Kidney epithelial cell (primary cell): Measurements from ENCODE around the gene CD7. TPM values are rescaled to one million over a fixed set of nuclear protein-coding genes. Genes with fewer than 3 reads are reported as not detected.

Experiments used
- DNase-seq: peaks from one replicate; pipeline ENCODE4 v3.0.0-alpha.2; 2010; ENCODE audit warnings: low read depth
- H3K27me3 ChIP-seq: 2 replicates; pipeline ENCODE4 v1.6.0; 2011; ENCODE audit warnings: low read length; ENCODE audit not compliant: control insufficient read depth, insufficient read depth
- H3K36me3 ChIP-seq: 2 replicates; pipeline ENCODE4 v1.5.1; 2011; ENCODE audit warnings: low read length; ENCODE audit not compliant: control insufficient read depth, insufficient read depth
- H3K4me3 ChIP-seq: 2 replicates; pipeline ENCODE4 v1.5.1; 2011; ENCODE audit warnings: low read depth, mild to moderate bottlenecking, control low read depth, low read length
- total RNA-seq: library from RNA; depleted of rRNA; stranded (reverse); fragments of >200 nt; gene quantifications from 2 replicates; pipeline ENCODE4 v1.2.3, GENCODE V29; 2015
- TF ChIP-seq, protein P1 (sequence below): IDR thresholded peaks from 2 replicates; pipeline ENCODE4 v1.5.1; 2011; ENCODE audit warnings: mild to moderate bottlenecking, moderate library complexity, low read length, control low read depth, inconsistent platforms; ENCODE audit not compliant: insufficient read depth, poor library complexity, severe bottlenecking

CD7 gene
- total RNA-seq, 1 donor from 2014 or later = not detected

GRCh38 chr17:82283208-82283749 lies 34.1 kb downstream of the CD7 start:
- Histone ChIP-seq H3K27me3 (no peaks in the 10 kb centered on the region), H3K36me3 (no peaks in the 10 kb centered on the region), H3K4me3 (no peak overlapping the region)
- no peak for DNase-seq
- TF ChIP-seq, protein P1, sequence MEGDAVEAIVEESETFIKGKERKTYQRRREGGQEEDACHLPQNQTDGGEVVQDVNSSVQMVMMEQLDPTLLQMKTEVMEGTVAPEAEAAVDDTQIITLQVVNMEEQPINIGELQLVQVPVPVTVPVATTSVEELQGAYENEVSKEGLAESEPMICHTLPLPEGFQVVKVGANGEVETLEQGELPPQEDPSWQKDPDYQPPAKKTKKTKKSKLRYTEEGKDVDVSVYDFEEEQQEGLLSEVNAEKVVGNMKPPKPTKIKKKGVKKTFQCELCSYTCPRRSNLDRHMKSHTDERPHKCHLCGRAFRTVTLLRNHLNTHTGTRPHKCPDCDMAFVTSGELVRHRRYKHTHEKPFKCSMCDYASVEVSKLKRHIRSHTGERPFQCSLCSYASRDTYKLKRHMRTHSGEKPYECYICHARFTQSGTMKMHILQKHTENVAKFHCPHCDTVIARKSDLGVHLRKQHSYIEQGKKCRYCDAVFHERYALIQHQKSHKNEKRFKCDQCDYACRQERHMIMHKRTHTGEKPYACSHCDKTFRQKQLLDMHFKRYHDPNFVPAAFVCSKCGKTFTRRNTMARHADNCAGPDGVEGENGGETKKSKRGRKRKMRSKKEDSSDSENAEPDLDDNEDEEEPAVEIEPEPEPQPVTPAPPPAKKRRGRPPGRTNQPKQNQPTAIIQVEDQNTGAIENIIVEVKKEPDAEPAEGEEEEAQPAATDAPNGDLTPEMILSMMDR = no peak

DNA sequence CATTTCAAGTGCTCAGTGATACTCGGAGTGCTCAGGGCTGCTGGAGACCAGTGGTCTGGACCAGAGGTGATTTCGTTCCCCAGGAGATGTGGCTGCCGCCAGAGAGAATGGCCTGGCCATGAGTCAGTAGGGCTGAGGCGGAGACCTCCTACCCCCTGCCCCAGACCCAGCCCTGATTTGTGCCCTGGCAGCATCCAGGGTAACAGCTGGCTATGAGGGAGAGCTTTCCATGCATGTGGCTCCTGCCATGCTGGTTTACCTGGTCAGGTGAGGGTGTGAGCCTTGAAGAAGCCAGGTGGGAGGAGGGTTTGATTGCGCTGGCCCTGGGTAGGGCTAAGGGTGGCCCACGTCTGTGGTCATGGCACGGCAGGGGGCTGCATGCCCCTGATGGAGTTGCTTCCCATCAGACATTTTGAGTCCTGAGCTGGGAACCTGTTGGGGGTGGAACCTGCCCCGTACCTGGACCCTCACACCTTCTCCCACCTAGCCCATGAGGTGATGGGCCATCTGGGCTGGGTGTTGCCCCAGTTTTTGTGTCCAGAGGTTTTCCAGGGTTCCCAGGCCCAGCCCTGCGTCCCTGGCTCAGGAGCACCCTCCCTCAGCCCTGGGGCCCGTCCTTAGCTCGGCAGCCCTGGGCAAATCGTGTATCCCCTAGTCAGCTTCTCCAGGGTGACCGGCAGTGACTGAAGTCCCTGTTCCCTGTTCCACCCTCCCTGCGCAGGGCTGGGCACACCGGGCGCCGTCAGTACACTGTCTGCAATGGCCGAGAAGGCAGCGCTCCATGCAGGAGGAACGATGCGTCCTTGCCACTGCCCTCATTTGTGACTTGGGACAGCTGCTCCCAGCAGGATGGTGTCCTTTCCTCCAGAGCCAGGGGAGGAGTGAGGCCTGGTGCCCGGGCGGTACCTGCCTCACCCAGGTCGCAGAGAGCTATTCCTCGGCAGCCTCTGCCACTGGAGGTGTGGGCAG lies 34.9 kb downstream of the CD7 start:
- Histone ChIP-seq H3K4me3 (no peak overlapping the region), H3K27me3 (no peaks in the 10 kb centered on the region), H3K36me3 (no peaks in the 10 kb centered on the region)
- DNase-seq = no peak
- TF ChIP-seq, protein P1 = no peak

- Histone ChIP-seq H3K36me3 (no peaks in the 10 kb centered on the region), H3K4me3 (no peak overlapping the region), H3K27me3 (no peaks in the 10 kb centered on the region)
- DNase-seq = no peak
- TF ChIP-seq, protein P1 = no peak
Observed at GRCh38 chr17:82281502-82282238, 35.7 kb downstream of the CD7 start.

- no peak overlapping the region for H3K4me3 ChIP-seq
- DNase-seq = no peak
- H3K36me3 ChIP-seq = no peaks in the 10 kb centered on the region
- TF ChIP-seq, protein P1 = no peak
- no peaks in the 10 kb centered on the region for H3K27me3 ChIP-seq
Observed at GRCh38 chr17:82281076-82281475, 36.3 kb downstream of the CD7 start.

- TF ChIP-seq, protein P1 = no peak
- Histone ChIP-seq H3K27me3 (no peaks in the 10 kb centered on the region), H3K4me3 (no peak overlapping the region), H3K36me3 (no peaks in the 10 kb centered on the region)
- DNase-seq = no peak
Observed at GRCh38 chr17:82280537-82280936, 36.9 kb downstream of the CD7 start.
